ENCODE measurements around the gene HIBADH.

- no peak for TF ChIP-seq POLR2AphosphoS5 (IDR thresholded peaks at IDR 0.05)
- TF ChIP-seq CTCF (IDR thresholded peaks at IDR 0.05), result no peak
- no peak for TF ChIP-seq POLR2A (IDR thresholded peaks at IDR 0.05)
These were observed 184.1 kb downstream of the HIBADH start for GRCh38 chr7:27478556-27478955.
